Activated naive CD8-positive, alpha-beta T cell treated with anti-CD3 and anti-CD28 coated beads, Interleukin-2, amount 10 ng/mL, durations not matched to agents 7 days and 5 days (primary cell): Measurements from ENCODE around the gene FOSL1. TPM values are rescaled to one million over a fixed set of nuclear protein-coding genes. Genes with fewer than 3 reads are reported as not detected.
A peak's percentile ranks its signal among the peaks of the same experiment; 100 is the strongest.

Experiments
- ATAC-seq: fragments of 150-1000 bp; cut with Tn5 transposase; one replicate; pipeline ENCODE4 v1.10.0; 2021; ENCODE audit warnings: low read depth, moderate library complexity
- POLR2A ChIA-PET: fragments of 350-600 bp; sonication (Branson Sonifier 250); formaldehyde crosslinking; loops from one replicate; lab custom pipeline; 2021; ENCODE audit warnings: antibody characterized with exemption; lab: Charles Lee
- DNase-seq: peaks from one replicate; pipeline ENCODE4 v3.0.0; 2021
- H3K27ac Mint-ChIP-seq: one replicate; pipeline ENCODE4 v1.8.0; 2022; ENCODE audit warnings: mild to moderate bottlenecking, mixed read lengths
- H3K27me3 Mint-ChIP-seq: one replicate; pipeline ENCODE4 v1.8.0; 2022; ENCODE audit warnings: mild to moderate bottlenecking, moderate library complexity, mixed read lengths
- H3K36me3 Mint-ChIP-seq: one replicate; pipeline ENCODE4 v1.8.0; 2021; ENCODE audit warnings: mild to moderate bottlenecking, mixed read lengths
- H3K4me1 Mint-ChIP-seq: one replicate; pipeline ENCODE4 v1.8.0; 2021; ENCODE audit warnings: mixed read lengths
- H3K4me3 Mint-ChIP-seq: one replicate; pipeline ENCODE4 v1.8.0; 2022; ENCODE audit warnings: mild to moderate bottlenecking, moderate library complexity, mixed read lengths
- H3K9me3 Mint-ChIP-seq: one replicate; pipeline ENCODE4 v1.8.0; 2021; ENCODE audit warnings: mixed read lengths
- total RNA-seq, 2 experiments: library from RNA; stranded (reverse); gene quantifications; one replicate each; pipeline ENCODE4 v1.2.3, GENCODE V29; 2021

The FOSL1 gene
- total RNA-seq, 2 experiments from 2014 or later, result 1.9 to 2.0 TPM

GRCh38 chr11:65861533-65862183 lies 38.5 kb downstream of the FOSL1 start:
- peak; percentile 31 for DNase-seq
- Mint-ChIP-seq H3K4me3 (peak overlapping the region; percentile 91), H3K36me3 (peaks cover 14% of the 10 kb centered on the region), H3K9me3 (no peaks in the 10 kb centered on the region), H3K4me1 (peaks cover 27% of the 10 kb centered on the region), H3K27ac (peak overlapping the region; percentile 98), H3K27me3 (no peaks in the 10 kb centered on the region)
- ATAC-seq, result no peak
- POLR2A ChIA-PET, result interaction anchor here (0.8 to 8.3 kb wide), 7 partner anchors 9 to 363 kb away, joined by 3 to 304 read pairs (median 30); partner anchors contain the start of genes CCDC85B, CTSW, EFEMP2 and FIBP

DNA sequence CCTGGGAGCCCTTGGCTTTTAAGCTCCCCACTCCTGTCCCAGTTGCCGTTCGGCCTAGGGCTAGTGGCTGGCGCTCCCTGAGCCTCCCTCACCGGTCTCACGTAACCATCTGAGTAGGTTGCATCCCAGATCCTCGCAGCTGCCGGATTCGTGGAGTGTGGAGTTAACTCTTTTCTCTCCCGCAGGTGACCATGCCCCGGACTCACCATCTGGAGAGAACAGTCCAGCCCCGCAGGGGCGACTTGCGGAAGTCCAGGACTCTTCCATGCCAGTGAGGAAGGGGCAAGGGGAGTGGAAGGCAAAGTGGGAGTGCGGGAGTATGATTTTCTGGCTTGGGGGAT lies 39.1 kb downstream of the FOSL1 start:
- peaks cover 20% of the 10 kb centered on the region for H3K36me3 Mint-ChIP-seq
- no peaks in the 10 kb centered on the region for H3K27me3 Mint-ChIP-seq
- ATAC-seq, result no peak

GRCh38 chr11:65860278-65861164 lies 39.7 kb downstream of the FOSL1 start, which contains the start of gene MUS81:
Gene MUS81 (plus strand): TSS chr11:65860433. CDS start chr11:65860754, 321 bp downstream.
- no peaks in the 10 kb centered on the region for H3K9me3 Mint-ChIP-seq
- peak; percentile 30 for ATAC-seq
- no peaks in the 10 kb centered on the region for H3K27me3 Mint-ChIP-seq
- H3K36me3 Mint-ChIP-seq, result peaks cover 26% of the 10 kb centered on the region
- POLR2A ChIA-PET, result interaction anchor here (0.6 to 8.3 kb wide), 27 partner anchors 8 to 393 kb away, joined by 3 to 304 read pairs (median 7); partner anchors contain the start of genes AP5B1, CCDC85B, CTSW and EFEMP2
- H3K4me3 Mint-ChIP-seq, result peak within 1 kb of the TSS; percentile 91
- H3K4me1 Mint-ChIP-seq, result peaks cover 38% of the 10 kb centered on the region
- DNase-seq, result peak; percentile 98
- H3K27ac Mint-ChIP-seq, result peak within 1 kb of the TSS; percentile 98

More for the DNA sequence above, 39.1 kb downstream of the FOSL1 start:
- Mint-ChIP-seq H3K27ac (peak overlapping the region; percentile 98), H3K4me3 (peak overlapping the region; percentile 91), H3K4me1 (peaks cover 32% of the 10 kb centered on the region), H3K9me3 (no peaks in the 10 kb centered on the region)
- POLR2A ChIA-PET, result interaction anchor here (0.7 to 8.3 kb wide), 13 partner anchors 8 to 392 kb away, joined by 3 to 304 read pairs (median 7); partner anchors contain the start of genes CCDC85B, CTSW, EFEMP2 and FIBP
- no peak for DNase-seq

GRCh38 chr11:65859812-65860277 lies 40.3 kb downstream of the FOSL1 start:
- no peak for DNase-seq
- Mint-ChIP-seq H3K36me3 (peaks cover 28% of the 10 kb centered on the region), H3K4me3 (peak overlapping the region; percentile 91), H3K9me3 (no peaks in the 10 kb centered on the region), H3K27me3 (no peaks in the 10 kb centered on the region), H3K27ac (peak overlapping the region; percentile 98), H3K4me1 (peaks cover 34% of the 10 kb centered on the region)
- POLR2A ChIA-PET, result interaction anchor here (0.6 to 8.3 kb wide), 34 partner anchors 7 to 607 kb away, joined by 3 to 304 read pairs (median 5); partner anchors contain the start of genes AP5B1, BANF1, CCDC85B and CD248
- peak; percentile 0 for ATAC-seq

- H3K27ac Mint-ChIP-seq, result peak overlapping the region; percentile 98
- peak overlapping the region; percentile 91 for H3K4me3 Mint-ChIP-seq
- no peaks in the 10 kb centered on the region for H3K9me3 Mint-ChIP-seq
These were observed 40.9 kb downstream of the FOSL1 start for GRCh38 chr11:65859095-65859811.

GRCh38 chr11:65858681-65859087 lies 41.5 kb downstream of the FOSL1 start:
- H3K9me3 Mint-ChIP-seq, result no peaks in the 10 kb centered on the region
- peaks cover 43% of the 10 kb centered on the region for H3K4me1 Mint-ChIP-seq
- H3K4me3 Mint-ChIP-seq, result peak overlapping the region; percentile 91
- H3K27ac Mint-ChIP-seq, result peak overlapping the region; percentile 93
- no peak for ATAC-seq
- H3K36me3 Mint-ChIP-seq, result peaks cover 37% of the 10 kb centered on the region
- POLR2A ChIA-PET, result interaction anchor here (0.6 to 8.3 kb wide), 23 partner anchors 8 to 436 kb away, joined by 3 to 304 read pairs (median 6); partner anchors contain the start of genes C11orf68, CCDC85B, CTSW and EFEMP2
- DNase-seq, result no peak
- no peaks in the 10 kb centered on the region for H3K27me3 Mint-ChIP-seq

More at GRCh38 chr11:65859095-65859811, 40.9 kb downstream of the FOSL1 start:
- peaks cover 33% of the 10 kb centered on the region for H3K36me3 Mint-ChIP-seq
- peak; percentile 72 for ATAC-seq
- POLR2A ChIA-PET, result interaction anchor here (0.6 to 8.3 kb wide), 34 partner anchors 6 to 607 kb away, joined by 3 to 304 read pairs (median 6); partner anchors contain the start of genes AP5B1, BANF1, CCDC85B and CD248
- peak; percentile 97 for DNase-seq
- H3K27me3 Mint-ChIP-seq, result no peaks in the 10 kb centered on the region
- H3K4me1 Mint-ChIP-seq, result peaks cover 38% of the 10 kb centered on the region

- ATAC-seq, result peak; percentile 60
These were observed 42.1 kb downstream of the FOSL1 start, which contains the start of gene CFL1 for GRCh38 chr11:65857853-65858680. Gene CFL1 (minus strand): TSS chr11:65858180. CDS start chr11:65858099, 81 bp downstream.

GRCh38 chr11:65857500-65857852 lies 42.7 kb downstream of the FOSL1 start:
- ATAC-seq (peak; percentile 0), DNase-seq (peak; percentile 83)
- peak overlapping the region; percentile 79 for H3K27ac Mint-ChIP-seq
- H3K36me3 Mint-ChIP-seq, result peaks cover 40% of the 10 kb centered on the region
- no peaks in the 10 kb centered on the region for H3K27me3 Mint-ChIP-seq
- peak overlapping the region; percentile 90 for H3K4me3 Mint-ChIP-seq
- H3K9me3 Mint-ChIP-seq, result no peaks in the 10 kb centered on the region
- H3K4me1 Mint-ChIP-seq, result peaks cover 40% of the 10 kb centered on the region
- POLR2A ChIA-PET, result interaction anchor here (0.8 to 8.3 kb wide), 12 partner anchors 9 to 146 kb away, joined by 3 to 304 read pairs (median 8); partner anchors contain the start of genes C11orf68, CCDC85B, CTSW and EFEMP2

More at GRCh38 chr11:65857853-65858680, 42.1 kb downstream of the FOSL1 start, which contains the start of gene CFL1:
- DNase-seq, result peak; percentile 97
- Mint-ChIP-seq H3K4me1 (peaks cover 46% of the 10 kb centered on the region), H3K4me3 (peak within 1 kb of the TSS; percentile 91), H3K27me3 (no peaks in the 10 kb centered on the region), H3K9me3 (no peaks in the 10 kb centered on the region), H3K27ac (peak within 1 kb of the TSS; percentile 93), H3K36me3 (peaks cover 43% of the 10 kb centered on the region)
- POLR2A ChIA-PET, result interaction anchor here (0.6 to 8.3 kb wide), 20 partner anchors 8 to 410 kb away, joined by 3 to 304 read pairs (median 8); partner anchors contain the start of genes C11orf68, CCDC85B, CTSW and EFEMP2

DNA sequence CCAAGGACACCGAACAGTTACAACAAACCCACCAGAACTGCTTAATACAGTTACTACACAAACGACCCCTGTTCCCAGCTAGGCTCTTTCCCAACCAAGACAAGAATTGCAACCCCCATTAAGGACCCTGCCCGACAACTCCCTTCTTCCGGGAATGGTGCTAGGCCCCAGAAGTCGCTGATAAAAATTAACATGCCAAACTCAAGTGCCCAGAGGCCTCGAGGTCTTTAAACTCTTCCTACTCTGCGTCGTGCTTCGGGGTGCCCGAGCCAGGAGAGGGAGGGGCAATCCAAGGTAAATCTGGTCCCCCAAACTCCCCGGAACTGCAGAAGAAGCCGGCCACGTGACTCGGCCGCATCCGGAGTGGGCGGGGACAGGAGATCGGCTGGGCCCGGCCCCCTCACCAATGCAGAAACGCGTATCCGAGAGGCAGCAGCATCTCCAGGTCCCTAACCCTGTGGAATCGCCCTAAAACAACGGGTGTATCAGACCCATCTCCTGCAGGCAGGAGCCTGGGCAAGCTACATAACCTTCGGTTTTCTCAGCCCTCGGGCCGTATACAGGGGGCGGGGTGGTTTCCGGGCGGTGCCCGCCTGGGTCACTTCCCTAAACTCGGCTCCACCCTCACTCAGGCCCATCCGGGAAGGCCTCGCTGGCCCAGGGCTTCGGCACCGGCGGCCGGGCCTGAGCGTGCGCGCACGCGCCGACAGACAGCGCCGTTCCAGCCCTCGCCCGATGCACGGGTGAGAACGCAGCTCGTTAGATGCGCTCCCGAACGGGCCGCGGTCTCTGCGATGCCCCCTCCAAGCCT lies 43.3 kb downstream of the FOSL1 start:
- peaks cover 42% of the 10 kb centered on the region for H3K4me1 Mint-ChIP-seq
- H3K27ac Mint-ChIP-seq, result peak overlapping the region; percentile 79
- H3K27me3 Mint-ChIP-seq, result no peaks in the 10 kb centered on the region
- peaks cover 44% of the 10 kb centered on the region for H3K36me3 Mint-ChIP-seq
- DNase-seq, result peak; percentile 91
- H3K9me3 Mint-ChIP-seq, result no peaks in the 10 kb centered on the region
- peak; percentile 2 for ATAC-seq
- POLR2A ChIA-PET, result interaction anchor here (0.8 to 8.3 kb wide), 8 partner anchors 9 to 145 kb away, joined by 3 to 304 read pairs (median 6); partner anchors contain the start of genes C11orf68, CCDC85B, CTSW and FIBP
- peak overlapping the region; percentile 90 for H3K4me3 Mint-ChIP-seq

DNA sequence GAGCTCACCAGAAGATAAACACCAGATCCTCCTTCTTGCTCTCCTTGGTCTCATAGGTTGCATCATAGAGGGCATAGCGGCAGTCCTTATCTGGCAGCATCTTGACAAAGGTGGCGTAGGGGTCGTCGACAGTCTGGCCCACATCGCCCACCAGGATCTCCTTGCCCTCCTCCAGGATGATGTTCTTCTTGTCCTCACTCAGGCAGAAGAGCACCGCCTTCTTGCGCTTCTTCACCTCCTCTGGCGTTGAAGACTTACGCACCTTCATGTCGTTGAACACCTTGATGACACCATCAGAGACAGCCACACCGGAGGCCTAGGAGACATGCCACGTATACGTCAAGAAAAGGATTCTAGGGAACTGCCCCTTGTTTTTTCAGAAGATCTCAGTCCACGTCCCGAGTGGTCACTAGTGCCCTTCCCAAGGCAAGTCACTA lies 44.2 kb downstream of the FOSL1 start:
- POLR2A ChIA-PET, result interaction anchor here (0.7 kb wide), 1 partner anchor 72 kb away, joined by 3 read pairs; no protein-coding TSS in a partner anchor
- Mint-ChIP-seq H3K36me3 (peaks cover 52% of the 10 kb centered on the region), H3K27me3 (no peaks in the 10 kb centered on the region), H3K4me1 (peaks cover 37% of the 10 kb centered on the region), H3K4me3 (peak overlapping the region; percentile 90), H3K27ac (peak overlapping the region; percentile 79), H3K9me3 (peaks cover 2% of the 10 kb centered on the region)
- ATAC-seq (no peak), DNase-seq (no peak)
